Tracheal epithelial cell (primary cell): Measurements from ENCODE around the gene POLA2. TPM values are rescaled to one million over a fixed set of nuclear protein-coding genes. Genes with fewer than 3 reads are reported as not detected.

Source experiments
- total RNA-seq: library from RNA; depleted of rRNA; stranded (reverse); fragments of >200 nt; gene quantifications from 2 replicates; pipeline ENCODE4 v1.2.1, GENCODE V29; 2014

POLA2 gene
- 2.2 and 3.0 TPM in 2 replicates for total RNA-seq

GRCh38 chr11:65261591-65262380 lies at the start of gene POLA2:
Gene POLA2 (plus strand): TSS chr11:65261962. CDS start chr11:65262293, 331 bp downstream.

GRCh38 chr11:65314501-65315203 lies 52.9 kb downstream of the POLA2 start, which contains the start of gene CDC42EP2:
Gene CDC42EP2 (plus strand): TSS chr11:65314866. CDS start chr11:65320899, 6,033 bp downstream.

Other genes with a start within 250 kb of the POLA2 start
- 76.9 and 109 TPM in 2 replicates for gene ARL2, start 247.8 kb upstream of the POLA2 start, total RNA-seq
- gene SNX15, start 234.5 kb upstream of the POLA2 start, total RNA-seq, result 13.5 and 21.3 TPM in 2 replicates
- gene SAC3D1, start 220.8 kb upstream of the POLA2 start, total RNA-seq, result 9.9 and 14.5 TPM in 2 replicates
- gene NAALADL1, start 203.4 kb upstream of the POLA2 start, total RNA-seq, result 15.9 and 18.1 TPM in 2 replicates
- 0.43 and 1.7 TPM in 2 replicates for gene CDCA5, start 177.9 kb upstream of the POLA2 start, total RNA-seq
- 33.0 and 41.2 TPM in 2 replicates for gene ZFPL1, start 177.7 kb upstream of the POLA2 start, total RNA-seq
- gene VPS51, start 165.7 kb upstream of the POLA2 start, total RNA-seq, result 178 and 180 TPM in 2 replicates
- 30.6 and 40.3 TPM in 2 replicates for gene TM7SF2, start 150.1 kb upstream of the POLA2 start, total RNA-seq
- gene ZNHIT2, start 144.3 kb upstream of the POLA2 start, total RNA-seq, result 21.2 and 22.6 TPM in 2 replicates
- 358 and 363 TPM in 2 replicates for gene FAU, start 139.8 kb upstream of the POLA2 start, total RNA-seq
- 42.0 and 48.9 TPM in 2 replicates for gene MRPL49, start 139.6 kb upstream of the POLA2 start, total RNA-seq
- 10.0 and 19.0 TPM in 2 replicates for gene SYVN1, start 127.4 kb upstream of the POLA2 start, total RNA-seq
- not detected in 2 replicates for gene SPDYC, start 91.7 kb upstream of the POLA2 start, total RNA-seq
- gene CAPN1, start 80.0 kb upstream of the POLA2 start, total RNA-seq, result 219 and 240 TPM in 2 replicates
- gene CDC42EP2, start 52.9 kb downstream of the POLA2 start, total RNA-seq, result 2.6 and 9.9 TPM in 2 replicates
- gene DPF2, start 71.9 kb downstream of the POLA2 start, total RNA-seq, result 24.8 and 29.8 TPM in 2 replicates
- gene TIGD3, start 92.8 kb downstream of the POLA2 start, total RNA-seq, result under 0.01 and 0.43 TPM in 2 replicates
- under 0.01 and 1.9 TPM in 2 replicates for gene SLC25A45, start 120.7 kb downstream of the POLA2 start, total RNA-seq
- gene FRMD8, start 124.7 kb downstream of the POLA2 start, total RNA-seq, result 52.2 and 169 TPM in 2 replicates
- 49.2 and 67.4 TPM in 2 replicates for gene NEAT1, start 160.8 kb downstream of the POLA2 start, total RNA-seq
- gene MALAT1, start 237.1 kb downstream of the POLA2 start, total RNA-seq, result 4,567 and 7,714 TPM in 2 replicates